ENCODE data around the gene C2orf74.
"Not testable (repeated sequence)": the region's sequence is repeated elsewhere in the genome, so short reads cannot be mapped to it uniquely, and the experiment has no call there.

C2orf74 gene

DNA sequence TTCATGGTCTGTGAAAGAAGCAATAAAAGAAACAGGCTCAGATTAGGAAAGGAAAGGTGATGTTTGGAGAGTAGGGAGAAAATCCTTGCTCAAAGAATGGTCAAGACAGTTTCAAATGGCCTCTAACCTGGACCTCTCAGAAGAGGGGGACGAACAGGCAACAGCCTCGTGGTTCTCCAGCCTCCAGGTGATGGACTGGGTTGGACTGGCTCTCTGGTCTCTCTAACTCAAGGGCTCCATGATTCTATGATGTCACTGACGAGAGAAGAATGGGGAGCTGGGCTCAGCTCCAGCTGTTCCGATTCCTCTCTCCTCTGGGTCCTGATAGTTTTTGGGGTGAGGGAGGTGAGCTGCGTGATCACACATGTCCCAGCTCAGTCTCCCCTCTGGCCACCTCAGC, at the start of gene C2orf74:
C2orf74 (plus strand) TSS at position 301 of the 400 bp plus-strand sequence. CDS start 327 bp downstream, outside the sequence.
- no peak for DNase-seq

DNA sequence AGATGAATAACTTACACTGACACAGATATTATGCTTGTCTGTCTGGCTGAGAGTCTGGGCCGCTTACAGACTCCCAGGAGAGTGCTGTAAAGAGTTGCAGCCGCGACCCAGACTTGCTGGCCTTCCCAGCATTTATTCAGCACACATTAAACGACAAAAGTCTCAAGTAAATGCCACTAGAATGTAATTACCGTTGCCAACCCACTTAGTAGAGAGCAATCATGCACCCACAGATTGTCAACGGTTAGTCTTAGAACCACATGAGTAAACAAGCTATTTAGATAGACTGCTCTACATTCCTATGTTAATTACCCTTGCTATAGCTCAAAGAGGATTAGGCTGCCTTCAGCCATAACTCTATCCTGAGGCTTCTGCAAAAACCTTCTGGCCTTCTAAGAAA, 47.8 kb upstream of the C2orf74 start:
- no peak for DNase-seq

DNA sequence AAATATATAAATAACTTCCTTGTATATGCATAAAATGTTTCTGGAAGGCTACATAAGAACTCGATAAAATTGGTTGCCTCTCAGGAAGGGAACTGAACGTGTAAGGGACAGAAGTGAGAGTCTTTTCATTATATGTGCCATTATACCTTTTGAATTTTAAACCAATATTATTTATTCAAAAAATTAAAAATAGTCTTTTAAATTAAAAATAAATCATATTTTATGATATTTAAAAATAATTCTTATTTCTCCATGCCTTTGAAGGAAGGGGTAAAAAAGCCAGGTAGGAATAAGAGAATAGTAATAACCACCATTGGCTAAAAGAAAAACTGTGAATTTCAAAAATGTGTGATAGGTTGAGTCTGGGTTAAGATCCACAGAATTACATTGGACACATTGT, 45.7 kb upstream of the C2orf74 start:
- DNase-seq: no peak

DNA sequence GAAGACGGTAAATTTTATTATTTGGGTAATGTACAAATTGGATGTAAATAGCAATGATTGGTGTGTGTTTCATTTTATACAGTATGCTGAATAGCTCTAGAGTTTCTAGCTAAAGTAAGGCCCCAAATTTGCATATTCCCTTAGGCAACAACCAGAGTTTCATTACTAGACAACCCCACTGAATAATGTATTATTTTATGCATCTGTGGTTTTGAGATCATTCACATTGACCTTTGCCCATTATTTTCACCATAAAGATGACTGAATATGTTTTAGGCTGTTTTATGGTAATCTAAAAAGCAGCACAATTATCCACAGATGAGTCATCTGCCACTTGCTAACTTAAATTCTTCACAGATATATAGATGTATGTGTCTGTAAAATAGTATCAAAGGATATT, 44.5 kb upstream of the C2orf74 start:
- DNase-seq: no peak

DNA sequence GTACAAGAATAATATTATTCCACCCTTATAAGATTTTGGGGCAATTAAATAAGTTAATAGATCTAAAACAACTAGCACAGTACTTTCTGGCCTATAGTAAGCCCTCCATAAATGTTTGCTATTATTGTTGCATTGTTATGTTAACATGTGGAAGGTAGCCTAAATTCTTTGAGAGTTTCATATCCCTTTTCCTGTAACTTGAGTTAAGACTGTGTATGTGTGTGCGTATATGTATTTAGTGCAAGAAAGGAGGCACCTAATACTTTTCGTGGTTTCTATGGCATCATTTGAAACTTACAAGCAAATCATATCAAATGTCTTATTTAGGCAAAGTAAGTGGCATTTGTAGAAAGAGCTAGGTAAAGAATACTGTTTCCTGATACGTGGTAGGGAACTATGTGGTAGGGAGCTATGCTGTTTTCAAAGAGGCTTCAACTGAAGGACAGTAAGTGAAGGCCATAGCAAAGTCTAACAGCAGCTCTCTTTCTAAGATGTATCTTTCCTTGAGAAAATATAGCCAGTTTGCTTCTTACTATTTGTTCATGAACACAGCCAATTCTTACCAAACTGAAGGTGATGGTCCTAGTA, 36.8 kb upstream of the C2orf74 start:
- no peak for DNase-seq

DNA sequence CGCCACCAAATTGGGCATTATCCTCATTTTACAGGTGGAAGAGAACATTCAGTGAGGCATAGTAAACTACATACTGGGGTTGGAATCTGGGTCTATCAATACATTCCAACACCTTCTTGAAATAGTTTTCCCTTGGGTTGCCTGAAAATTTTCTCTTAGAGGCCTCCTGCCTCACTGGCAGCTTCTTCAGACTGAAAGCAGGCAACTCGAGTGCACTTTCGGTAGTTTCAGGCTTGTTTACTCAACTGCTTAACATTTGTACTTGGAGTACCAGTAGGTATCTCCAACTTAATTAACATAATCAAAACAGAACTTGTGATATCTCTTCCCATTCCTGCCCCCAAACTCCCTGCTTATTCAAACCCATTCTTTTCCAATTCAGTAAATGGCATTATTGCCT, 36.2 kb upstream of the C2orf74 start:
- no peak for DNase-seq

DNA sequence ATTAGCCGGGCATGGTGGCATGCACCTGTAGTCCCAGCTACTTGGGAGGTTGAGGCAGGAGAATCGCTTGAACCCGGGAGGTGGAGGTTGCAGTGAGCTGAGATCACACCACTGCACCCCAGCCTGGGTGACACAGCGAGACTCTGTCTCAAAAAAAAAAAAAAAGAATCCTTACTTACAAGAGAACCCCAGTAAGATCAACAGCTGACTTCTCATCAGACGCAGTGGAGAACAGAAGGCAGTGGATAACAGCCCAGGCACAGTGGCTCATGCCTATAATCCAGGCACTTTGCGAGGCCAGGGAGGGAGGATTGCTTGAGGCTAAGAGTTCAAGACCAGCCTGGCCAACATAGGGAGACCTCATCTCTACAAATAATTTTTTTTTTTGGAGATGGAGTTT, 33.9 kb upstream of the C2orf74 start:
- DNase-seq: not testable (repeated sequence)

DNA sequence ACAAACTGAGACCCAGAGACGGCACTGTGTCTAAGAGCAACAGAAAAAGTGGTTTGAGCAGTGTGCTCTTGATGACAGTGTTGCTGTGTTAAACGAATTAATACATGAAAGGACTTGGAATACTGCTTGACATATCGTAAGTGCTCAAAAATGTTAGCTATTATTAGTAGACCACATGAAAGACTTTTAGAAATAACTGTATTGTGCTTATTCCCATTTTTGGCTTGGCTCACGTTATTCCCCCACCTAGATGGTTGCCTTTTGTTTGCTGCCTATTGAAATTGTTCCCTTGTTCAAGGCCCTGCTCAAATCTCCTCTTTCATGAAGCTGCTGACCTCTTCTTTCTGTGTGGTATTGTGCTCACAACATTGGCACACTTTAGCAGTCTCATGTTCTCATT, 27.8 kb upstream of the C2orf74 start:
- no peak for DNase-seq

DNA sequence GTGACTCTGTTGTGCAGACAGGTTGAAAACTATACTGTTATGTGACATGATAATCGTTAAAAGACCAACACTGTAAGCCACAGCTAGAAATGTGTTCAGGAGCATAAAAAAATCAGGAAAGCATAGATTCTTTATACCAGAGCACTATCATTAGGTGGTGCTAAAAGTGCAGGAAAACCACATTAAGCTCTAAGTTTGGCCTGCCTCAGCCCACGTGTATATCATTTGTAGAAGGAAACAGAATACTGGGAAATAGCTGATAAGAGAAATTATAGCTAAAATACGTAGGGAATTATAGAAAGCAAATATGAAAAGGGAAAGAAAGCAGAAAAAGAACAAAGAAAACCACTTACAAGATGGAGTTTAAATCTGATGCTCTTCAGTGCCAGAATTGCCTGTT, 26.5 kb upstream of the C2orf74 start:
- DNase-seq: no peak

DNA sequence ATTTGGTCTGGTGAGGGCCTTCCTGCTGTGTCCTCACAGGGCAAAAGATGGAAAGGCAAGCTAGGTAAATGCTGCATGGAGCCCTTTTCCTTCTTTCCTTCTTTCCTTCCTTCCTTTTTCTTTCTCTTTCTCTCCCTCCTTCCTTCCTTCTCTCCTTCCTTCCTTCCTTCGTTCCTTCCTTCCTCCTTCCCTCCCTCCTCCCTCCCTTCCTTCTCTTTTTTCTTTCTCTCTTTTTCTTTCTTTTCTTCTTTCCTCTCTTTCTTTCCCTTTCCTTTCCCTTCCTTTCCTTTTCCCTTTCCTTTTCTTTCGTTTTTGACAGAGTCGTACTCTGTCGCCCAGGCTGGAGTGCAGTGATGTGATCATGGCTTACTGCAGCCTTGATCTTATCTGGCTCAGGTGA, 23.1 kb upstream of the C2orf74 start:
- no peak for DNase-seq

DNA sequence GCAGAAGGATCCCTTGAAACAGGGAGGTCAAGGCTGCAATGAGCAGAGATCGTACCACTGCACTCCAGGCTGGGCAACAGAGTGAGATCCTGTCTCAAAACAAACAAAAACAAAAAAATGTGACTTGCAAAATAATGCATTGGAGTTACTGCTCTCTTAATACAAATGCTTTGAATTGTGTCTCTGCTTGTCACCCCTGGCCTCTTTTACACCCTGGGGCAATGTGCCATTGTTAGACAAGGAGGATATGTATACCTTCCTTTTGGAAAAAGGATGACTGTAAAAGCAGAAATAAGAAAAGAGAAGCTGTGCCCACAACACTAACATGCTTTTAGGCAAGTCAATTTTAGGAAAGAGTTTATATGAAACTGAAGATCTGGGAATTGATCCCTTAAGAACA, 20.8 kb upstream of the C2orf74 start:
- no peak for DNase-seq

DNA sequence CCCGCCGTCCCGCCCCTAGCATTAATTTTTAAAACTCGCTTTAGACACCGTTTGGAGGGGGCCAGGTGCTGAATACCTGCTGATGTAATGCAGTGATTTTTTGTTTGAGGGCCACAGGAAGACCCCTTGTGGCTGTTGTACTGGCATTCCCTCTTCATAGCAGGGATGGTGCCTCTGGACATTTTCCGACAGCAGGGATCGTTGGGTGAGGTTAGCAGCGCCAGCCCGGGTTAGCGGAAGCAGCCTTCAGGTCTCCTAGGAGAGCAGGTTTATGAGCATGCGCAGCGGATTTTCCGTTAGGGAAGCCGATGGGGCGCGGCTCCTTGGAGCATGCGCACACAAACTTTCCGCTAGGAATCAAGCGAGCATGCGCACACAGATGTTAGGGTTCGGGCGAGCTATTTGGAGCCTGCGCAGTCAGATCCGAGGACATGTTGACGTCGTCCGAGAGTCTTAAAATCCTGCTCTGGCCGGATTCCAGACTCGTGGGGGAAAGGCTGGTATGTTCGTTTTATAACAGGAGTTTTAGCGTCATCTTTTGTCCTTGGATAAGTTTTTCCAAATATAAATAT, 17.2 kb upstream of the C2orf74 start:
- peak; percentile 94 to 97 for DNase-seq

DNA sequence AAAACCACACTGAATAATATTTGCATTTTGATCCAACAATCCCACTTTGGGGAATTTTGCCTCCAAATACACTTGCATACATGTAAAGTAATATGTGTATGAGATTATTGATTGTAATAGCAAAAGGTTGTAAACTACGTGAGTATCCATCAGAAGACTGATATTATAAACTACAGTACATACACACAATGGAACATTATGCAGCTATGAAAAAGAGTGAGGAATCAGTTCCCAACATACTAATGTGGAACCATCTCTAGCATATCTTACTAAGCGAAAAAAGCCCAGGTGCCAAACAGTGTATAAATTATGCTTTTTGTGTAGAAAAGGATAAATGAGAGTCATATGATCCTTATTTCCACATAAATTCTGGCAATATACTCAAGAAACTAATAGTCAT, 16.0 kb upstream of the C2orf74 start:
- DNase-seq: no peak

DNA sequence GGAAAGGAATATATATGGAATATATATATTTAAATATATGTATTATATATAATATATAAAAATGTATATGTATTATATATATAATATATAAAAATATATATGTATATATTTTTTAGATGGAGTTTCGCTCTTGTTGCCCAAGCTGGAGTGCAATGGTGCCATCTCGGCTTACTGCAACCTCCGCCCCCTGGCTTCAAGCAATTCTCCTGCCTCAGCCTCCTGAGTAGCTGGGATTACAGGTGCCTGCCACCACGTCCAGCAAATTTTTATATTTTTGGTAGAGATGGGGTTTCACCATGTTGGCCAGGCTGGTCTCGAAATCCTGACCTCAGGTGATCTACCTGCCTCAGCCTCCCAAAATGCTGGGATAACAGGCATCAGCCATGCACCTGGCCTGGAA, 13.9 kb upstream of the C2orf74 start:
- DNase-seq: not testable (repeated sequence)

DNA sequence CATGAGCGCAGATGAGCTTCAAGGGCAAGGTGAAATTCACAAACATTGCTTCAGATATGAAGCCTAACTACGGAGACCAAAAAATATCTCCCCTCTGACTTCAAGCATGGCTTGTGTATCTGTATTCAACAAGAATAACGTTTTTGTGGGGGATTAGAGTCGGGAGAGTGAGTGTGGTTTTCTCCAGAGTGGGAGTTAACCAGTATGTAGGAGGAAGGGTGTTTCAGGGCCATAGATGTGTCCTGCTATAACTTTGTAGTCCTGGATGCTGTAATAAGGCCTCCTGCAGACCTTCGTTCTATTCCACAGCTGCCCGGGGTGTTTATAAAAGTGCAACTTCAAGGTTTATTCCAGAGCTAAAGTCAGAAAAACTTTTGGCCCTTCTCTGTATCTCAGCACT, 12.9 kb upstream of the C2orf74 start:
- DNase-seq: no peak

DNA sequence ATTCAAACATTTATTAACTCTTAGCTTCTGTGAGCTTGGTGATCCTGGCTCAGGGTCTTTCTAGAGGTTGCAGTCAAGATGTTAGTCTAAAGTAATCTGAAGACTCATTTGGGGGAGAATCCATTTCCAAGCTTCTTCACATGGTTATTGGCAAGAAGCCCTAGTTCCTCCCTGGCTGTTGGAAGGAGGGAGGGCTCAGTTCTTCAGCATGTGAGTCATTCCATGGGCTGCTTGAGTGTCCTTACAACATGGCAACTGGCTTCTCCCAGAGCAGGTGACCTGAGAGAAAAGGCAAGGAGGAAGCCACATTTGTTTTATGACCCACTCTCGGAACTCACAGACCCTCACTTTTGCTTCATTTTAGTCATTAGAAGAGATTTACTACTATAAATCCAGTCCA, 10.6 kb upstream of the C2orf74 start:
- DNase-seq: no peak

DNA sequence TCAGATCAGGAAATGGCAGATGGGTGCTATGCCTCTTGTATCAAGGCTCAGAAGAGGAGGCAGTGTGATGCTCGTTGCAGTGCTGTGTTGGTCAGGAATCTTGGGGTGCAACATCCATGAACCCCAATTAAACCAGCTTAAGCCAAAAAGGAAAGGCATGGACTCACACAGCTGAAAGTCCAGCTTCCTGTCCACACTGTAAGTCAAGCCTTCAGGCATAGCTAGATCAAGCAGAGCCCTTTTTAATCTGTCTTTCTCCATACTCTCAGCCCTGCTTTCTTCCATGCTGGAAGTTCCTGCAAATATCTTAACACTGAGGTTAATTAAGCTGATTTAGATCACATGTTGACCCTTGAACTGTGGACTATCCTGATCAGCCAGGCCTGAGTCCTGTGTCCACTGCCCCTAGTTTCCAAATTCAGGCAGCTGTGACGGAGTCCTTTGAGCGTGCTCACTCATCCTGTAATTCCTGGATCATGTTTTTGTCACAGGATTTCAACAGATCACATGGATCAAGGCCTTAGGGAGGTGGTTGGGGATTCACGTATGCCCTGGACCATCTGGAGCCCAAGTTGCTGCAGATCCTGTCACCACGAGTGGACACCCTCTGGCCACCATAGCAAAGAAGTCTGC, 4.5 kb upstream of the C2orf74 start:
- DNase-seq: no peak

DNA sequence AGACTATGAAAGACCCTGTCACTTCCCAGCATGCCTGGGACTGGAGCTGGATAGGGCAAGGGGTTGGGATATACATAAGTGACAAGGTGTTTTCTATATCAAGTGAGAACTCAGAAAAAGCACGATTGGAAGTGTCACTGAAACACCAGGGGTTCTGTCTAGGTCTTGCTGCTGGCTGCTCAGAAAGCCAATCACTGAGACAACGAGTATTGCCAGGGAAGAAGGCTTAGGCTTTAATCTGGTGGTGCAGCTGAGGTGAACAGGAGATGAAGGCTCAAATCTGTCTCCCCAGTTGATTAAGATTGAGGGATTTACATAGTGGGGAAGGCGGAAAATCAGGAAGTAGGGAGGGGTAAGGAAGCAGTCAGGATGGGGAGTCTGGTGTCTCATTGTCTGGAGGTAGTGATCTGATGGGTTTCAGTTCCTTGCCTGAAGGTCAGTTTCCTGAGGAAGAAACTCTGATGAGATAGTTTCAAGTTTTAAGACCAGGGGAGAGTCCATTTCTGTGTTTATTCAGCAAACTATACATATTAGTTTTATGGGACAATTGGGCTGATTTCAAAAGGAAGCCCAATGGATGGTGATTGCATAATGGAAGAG, 3.5 kb upstream of the C2orf74 start:
- DNase-seq: no peak

DNA sequence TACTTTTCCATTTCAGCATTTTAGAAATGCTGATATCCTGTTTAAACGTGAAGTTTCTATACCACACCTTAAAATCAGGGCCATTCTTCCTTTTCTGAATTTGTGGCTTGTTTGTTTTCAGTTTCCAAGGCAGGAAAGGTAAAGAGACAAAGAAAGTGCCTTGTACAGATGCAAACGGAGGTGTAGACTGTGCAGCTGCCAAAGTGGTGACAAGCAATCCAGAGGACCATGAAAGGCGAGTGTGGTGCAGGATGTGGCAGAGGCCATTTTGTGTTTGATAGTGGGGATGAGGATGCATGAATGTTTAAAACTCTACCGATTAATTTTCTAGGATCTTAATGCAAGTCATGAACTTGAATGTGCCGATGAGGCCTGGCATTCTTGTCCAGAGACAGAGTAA, 733 bp downstream of the C2orf74 start:
- no peak for DNase-seq

DNA sequence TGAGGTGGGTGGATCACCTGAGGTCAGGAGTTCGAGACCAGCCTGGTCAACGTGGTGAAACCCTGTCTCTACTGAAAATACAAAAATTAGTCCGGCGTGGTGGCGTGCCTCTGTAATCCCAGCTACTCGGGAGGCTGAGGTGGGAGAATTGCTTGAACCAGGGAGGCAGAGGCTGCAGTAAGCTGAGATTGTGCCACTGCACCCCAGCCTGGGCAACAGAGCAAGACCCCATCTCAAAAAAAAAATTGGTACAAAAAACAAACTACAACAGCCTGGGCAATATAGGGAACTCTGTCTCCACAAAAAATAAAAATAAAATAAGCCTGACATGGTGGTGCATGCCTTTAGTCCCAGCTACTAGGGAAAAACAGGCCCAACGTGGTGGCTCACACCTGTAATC, 3.1 kb downstream of the C2orf74 start:
- not testable (repeated sequence) for DNase-seq

DNA sequence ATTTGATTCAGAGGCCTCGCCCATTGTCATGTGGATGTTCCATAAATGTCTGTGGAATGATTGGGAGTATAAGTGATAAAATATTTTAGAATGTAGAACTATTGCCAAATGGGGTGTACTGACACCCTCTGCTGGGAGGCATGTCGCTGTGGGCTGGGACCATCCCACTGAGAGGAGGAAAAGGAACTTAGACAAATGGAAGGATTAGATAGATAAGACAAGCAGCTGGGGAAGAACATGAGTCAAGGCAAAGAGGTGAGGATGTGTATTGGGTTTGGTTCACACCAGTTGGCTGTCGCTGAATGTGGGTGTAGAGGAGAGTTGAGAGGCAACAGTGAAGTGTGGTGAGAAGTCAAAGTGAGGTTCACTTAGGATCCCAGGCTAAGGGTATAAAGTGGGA, 4.0 kb downstream of the C2orf74 start:
- DNase-seq: no peak

DNA sequence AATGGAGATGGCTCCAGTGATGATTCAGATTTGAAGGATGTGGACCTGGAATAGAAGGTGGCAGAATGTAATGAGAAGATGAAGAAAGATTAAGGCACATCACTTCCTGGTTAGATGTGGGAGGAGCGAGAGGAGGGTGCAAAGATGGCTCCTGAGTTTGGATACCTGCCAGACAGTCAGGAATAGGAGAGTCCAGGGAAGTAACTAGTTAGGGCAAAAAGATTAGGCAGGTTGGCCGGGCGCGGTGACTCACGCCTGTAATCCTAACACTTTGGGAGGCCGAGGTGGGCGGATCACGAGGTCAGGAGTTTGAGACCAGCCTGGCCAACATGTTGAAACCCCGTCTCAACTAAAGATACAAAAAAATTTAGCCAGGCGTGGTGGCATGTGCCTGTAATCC, 5.6 kb downstream of the C2orf74 start:
- no peak for DNase-seq

DNA sequence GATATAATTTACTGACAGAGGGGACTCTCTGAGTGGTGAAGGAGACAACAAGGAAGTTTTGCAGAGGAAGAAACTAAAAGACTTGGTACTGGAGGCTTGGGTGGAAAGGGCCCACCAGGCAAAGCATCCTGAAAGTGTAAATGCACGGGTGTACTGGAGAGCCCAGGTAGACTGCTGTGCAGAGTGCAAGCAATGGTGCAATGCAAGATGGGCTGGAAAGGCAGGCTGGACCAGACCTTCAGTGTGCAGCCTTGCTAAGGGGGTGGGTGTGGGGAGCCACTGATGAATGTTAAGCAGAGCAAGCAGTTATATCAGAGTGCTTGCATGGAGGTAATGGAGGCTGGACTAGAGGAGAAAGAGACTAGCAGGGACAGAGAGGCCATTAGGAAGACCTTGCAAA, 10.7 kb downstream of the C2orf74 start:
- DNase-seq: no peak

DNA sequence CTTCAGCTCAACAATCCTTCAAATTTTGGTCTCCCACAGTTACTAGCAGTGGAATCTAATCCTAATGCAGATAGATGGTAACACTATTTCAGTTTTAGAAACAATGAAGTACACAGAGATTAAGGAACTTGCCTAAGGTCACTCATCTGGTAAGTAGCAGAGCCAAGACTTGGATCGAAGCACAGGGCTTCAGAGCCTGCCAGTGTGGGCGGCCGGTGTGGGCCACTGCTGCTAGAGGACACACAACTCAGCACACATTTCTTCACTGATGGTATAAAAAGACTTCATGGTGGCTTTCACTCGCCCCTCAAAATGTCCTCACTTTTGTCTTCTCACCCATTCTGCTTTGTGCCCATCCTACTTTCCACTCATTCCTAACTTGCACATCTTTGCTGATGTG, 11.1 kb downstream of the C2orf74 start:
- no peak for DNase-seq

DNA sequence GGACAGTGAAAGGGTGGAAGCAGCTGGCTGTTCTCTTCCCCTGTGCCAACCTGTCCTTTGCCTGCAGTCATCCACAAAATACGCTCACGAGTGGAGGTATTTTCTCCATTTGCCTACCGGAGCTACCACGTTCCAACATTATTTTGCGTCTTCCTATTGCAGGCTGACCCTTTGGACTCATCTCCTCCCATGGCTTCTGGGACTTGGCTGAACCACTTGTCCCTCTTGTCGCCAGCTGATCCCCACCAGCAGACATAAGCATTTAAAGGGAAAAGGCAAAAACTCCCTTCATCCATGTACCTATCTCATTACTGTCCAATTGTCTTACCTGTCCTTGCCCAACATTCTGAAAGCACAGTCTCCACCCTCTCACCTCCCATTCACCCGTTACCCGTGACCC, 13.0 kb downstream of the C2orf74 start:
- no peak for DNase-seq
